Occipital lobe (tissue), 2 donors: ENCODE results near the gene DAP. TPM values are rescaled to one million over a fixed set of nuclear protein-coding genes. Genes with fewer than 3 reads are reported as not detected.
"Not testable (repeated sequence)": the region's sequence is repeated elsewhere in the genome, so short reads cannot be mapped to it uniquely, and the experiment has no call there.

Source experiments
- DNase-seq: peaks from one replicate; lab custom pipeline; 2025; lab: John Stamatoyannopoulos, UW
- total RNA-seq: library from RNA; depleted of rRNA; stranded (reverse); fragments of >200 nt; gene quantifications from one replicate; pipeline ENCODE4 v1.2.3, GENCODE V29; 2014

Gene DAP
- total RNA-seq, 1 donor from 2014 or later = 5.8 TPM

- DNase-seq = no peak
Measured at GRCh38 chr5:10655972-10656830, 104.8 kb downstream of the DAP start.

DNA sequence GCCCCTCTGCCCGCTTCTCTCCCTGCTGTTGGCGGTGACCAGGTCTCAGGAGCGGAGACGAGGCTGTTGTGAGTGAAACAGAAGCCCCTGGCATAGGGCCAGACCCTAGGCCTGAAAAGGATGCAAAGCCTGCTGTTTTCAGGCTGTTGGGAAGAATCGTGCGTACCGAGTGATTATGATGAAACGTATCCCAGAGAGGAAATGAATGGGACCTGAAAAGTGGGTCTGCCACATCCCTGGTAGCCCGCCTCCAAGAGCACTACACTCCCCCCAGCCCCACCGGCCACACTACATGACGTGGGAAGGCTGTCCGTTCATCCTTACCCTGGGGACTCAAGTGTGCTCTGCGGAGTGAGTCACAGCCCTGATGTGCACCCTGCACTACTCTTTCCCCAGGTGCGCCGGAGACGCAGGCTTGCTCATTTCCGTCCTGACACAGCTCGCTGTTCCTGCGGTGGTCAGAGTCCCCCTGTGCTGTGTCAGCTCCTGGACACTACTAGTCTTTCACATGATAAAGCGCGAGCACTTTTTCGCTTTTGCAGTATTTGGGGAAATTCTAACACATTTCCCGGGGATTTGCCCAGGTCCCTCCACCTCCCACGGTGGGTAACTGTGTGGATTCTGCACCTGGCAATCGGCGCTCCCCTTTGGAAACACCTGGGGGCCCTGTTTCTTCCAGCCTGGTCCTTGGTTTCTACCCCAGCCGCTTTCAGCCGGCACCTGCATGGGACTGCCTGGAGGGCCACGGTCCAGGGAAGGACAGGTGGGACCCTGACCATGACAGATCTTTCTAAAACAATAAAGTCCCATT, 105.7 kb downstream of the DAP start:
- DNase-seq = no peak

- no peak for DNase-seq
Measured at GRCh38 chr5:10654566-10654965, 106.5 kb downstream of the DAP start.

GRCh38 chr5:10653751-10654400, 107.2 kb downstream of the DAP start:
- DNase-seq = no peak

- no peak for DNase-seq
Measured at GRCh38 chr5:10653043-10653442, 108.0 kb downstream of the DAP start.

- DNase-seq = no peak
Measured at GRCh38 chr5:10652606-10653005, 108.4 kb downstream of the DAP start.

DNA sequence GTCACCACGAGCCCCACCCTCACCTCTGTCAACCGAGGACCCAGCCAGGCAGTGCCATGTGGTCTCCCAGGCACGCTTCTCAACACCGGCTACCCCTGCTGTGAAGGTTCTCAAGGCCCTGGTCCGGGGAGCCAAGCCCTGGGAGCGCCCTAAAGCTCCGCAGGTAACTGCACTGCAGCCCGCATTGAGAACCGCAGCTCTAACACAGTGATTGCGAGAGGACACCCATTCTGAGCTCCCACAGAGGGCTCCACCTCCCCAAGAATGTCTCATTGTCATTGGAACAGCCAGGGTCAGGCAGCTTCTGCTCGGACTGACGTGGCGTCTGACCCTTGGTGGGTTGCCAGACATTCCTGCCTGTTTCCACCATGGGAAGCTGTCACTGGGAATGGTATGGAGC, 108.9 kb downstream of the DAP start:
- DNase-seq = no peak

- DNase-seq = no peak
Measured at GRCh38 chr5:10649666-10650380, 111.2 kb downstream of the DAP start.

GRCh38 chr5:10648806-10649665, 112.0 kb downstream of the DAP start:
- no peak for DNase-seq

- DNase-seq = no peak
Measured at GRCh38 chr5:10647640-10648039, 113.4 kb downstream of the DAP start.

DNA sequence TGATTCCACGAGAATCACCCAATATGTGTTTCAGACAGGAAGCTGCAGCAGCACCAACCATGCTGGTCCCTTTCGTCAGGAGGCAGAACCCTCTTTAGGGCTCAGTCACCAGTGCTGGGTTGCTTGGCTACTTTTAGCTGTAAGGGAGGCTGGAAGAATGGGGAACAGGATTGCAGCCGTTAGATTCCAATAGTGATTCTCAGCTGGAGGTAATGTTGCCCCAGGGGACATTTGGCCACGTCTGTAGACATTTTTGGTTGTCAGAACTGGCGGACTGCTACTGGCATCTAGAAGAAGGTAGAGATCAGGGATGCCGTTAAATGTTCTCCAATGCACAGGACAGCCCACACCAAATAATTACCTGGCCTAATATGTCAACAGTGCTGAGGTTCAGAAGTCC, 115.4 kb downstream of the DAP start:
- DNase-seq = no peak

- no peak for DNase-seq
Measured at GRCh38 chr5:10645146-10645545, 115.9 kb downstream of the DAP start.

DNA sequence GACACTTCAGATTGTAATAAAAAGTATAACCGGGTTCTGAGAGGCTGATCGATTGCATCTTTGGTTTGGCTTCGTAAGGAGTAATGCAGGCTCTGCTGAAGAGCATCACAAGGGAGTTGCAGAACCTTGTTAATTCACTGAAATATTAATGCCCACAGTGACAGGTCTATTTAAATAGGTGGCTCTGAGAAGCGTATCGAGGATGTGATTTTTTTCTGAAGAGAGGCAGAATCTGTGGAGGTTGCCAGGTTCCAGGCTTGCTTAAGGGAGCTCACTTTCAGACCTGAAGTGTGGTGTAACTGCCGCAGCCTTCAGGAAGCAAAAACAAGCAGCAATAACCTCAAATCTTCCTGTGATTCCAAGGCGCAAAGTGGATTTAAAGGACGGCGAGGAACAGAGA, 116.8 kb downstream of the DAP start:
- DNase-seq = no peak

DNA sequence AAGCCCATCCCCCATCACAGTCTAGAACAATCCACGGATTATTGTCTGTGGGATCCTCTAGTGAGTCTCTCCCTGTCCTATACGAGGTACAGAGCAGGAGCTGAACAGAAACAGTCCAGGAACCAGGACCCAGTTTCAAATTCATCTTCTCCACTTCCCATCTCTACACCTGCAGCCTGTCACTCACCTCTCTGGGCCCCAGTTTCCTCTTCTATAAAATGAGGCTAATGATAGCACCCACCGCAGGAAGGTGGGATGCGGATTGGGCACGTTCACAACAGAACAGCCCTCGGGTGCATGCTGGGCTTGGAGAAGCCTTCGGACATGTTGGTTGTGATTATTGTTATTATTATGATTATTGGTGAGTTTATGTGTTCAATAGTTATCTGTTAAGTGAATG, 118.7 kb downstream of the DAP start:
- no peak for DNase-seq

DNA sequence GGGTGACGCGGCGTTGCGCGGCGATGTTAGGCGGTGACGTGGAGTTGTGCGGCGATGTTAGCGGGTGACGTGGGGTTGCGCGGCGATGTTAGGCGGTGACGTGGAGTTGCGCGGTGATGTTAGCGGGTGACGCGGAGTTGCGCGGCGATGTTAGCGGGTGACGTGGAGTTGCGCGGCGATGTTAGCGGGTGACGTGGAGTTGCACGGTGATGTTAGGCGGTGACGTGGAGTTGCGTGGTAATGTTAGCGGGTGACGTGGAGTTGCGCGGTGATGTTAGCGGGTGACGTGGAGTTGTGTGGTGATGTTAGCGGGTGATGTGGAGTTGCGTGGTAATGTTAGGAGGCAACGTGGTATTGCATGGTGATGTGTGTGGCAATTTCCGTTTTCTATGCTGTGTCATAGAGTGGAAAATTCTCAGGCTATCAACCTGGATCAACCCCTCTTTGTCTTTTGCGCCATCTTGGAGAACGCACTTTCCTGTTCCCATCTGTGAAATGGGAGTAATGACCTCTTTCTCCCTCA, 121.1 kb downstream of the DAP start:
- no peak for DNase-seq

GRCh38 chr5:10638723-10639122, 122.3 kb downstream of the DAP start:
- not testable (repeated sequence) for DNase-seq

DNA sequence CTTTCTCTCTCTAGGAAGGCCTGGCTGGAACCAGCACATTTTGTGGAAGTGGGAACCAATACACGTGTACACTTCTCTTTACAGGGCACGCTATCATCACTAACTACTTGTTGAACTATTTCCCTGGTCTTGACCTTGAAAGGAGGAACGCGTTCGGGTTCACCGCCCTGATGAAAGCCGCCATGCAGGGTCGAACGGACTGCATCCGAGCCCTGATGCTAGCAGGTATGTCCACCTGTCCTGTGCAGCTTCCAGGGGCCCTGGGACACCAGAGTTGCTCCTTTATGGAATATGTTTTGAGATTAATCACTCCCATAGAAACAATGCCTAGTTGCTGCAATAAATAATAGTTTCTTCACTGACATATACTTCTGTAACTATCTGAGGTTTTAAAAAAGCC, 123.1 kb downstream of the DAP start:
- no peak for DNase-seq

DNA sequence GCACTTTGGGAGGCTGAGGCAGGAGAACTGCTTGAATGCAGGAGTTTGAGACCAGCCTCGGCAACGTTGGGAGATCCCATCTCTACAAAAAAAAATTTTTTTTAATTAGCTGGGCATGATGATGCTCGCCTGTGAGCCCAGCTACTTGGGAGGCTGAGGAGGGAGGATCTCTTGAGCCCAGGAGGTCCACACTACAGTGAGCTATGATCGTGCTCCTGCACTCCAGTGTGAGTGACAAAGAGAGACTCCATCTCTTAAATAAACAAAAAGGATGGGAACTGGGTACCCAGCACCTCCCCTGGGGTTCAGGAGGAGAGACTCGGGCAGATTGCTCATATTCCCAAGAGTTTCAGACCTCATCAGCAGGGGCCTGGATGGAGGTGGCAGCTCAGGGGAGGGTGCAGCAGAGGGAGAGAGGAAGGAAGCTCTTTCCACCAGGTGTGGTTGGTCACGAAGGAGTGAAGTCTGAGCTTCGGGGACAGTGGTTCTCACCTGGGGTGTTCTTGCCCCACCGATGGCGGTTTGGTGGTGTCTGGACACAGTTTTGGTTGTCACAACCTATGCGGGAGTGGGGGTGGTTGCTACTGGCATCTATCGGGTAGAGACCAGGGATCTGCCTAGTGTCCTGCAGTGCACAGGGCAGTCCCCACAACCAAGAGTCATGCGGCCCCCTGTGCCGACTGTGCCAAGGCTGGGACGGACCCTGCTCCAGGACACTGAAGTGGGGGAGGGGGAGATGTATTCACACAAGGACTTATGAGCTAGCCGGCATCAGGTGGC, 124.5 kb downstream of the DAP start:
- DNase-seq = no peak

- no peak for DNase-seq
Measured at GRCh38 chr5:10635867-10636350, 125.1 kb downstream of the DAP start.
